ENCODE results near the gene GPR152.
A peak's percentile ranks its signal among the peaks of the same experiment; 100 is the strongest.
"Not testable (repeated sequence)": the region's sequence is repeated elsewhere in the genome, so short reads cannot be mapped to it uniquely, and the experiment has no call there.

The GPR152 gene

DNA sequence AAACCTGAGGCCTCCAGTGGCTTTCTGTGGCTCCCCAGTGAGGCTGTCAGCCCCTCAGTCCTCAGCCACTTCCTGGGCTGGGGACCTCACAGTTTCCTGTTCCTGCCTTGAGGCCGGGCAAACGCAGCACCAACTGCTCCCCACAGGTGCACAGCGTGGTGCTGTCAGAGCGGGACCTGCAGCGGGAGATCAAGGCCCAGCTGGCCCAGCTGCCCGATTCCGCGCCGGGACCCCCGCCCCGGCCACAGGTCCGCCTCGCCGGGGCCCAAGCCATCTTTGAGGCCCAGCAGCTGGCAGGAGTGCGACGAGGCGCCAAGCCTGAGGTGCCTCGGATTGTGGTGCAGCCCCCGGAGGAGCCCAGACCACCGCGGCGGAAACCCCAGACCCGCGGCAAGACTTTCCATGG, 43.3 kb downstream of the GPR152 start:
- DNase-seq (ENCODE audit: low spot score): no peak

- DNase-seq (ENCODE audit: low spot score): no peak
Observed at GRCh38 chr11:67408437-67409200, 43.9 kb downstream of the GPR152 start.

DNA sequence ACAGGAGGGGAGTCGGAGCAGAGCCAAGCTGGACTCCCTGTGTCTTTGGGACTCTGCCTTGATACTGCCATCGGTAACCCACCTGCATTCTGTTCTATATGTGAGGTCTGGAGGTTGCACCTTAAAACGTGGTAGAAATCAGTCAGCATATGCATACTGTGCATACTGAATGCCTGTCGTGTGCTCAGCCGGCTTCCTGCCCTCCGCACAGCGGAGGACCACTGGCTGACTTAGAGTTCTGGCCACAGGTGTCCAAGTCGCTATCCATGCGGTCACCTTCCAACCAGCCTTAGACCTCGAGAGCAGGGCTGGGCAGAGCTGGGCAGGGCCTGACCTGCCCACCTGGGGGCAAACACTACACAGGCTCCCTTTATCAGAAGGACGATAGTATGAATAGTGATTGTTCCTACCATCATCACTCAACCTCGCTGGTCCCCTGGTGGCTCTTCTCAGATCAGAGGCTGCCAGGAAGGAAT, 44.8 kb downstream of the GPR152 start:
- no peak for DNase-seq (ENCODE audit: low spot score)

- no peak for DNase-seq (ENCODE audit: low spot score)
Observed at GRCh38 chr11:67406969-67407687, 45.4 kb downstream of the GPR152 start.

- DNase-seq (ENCODE audit: low spot score): no peak
Observed at GRCh38 chr11:67406420-67406968, 46.0 kb downstream of the GPR152 start.

- no peak for DNase-seq (ENCODE audit: low spot score)
Observed at GRCh38 chr11:67405688-67406339, 46.7 kb downstream of the GPR152 start.

DNA sequence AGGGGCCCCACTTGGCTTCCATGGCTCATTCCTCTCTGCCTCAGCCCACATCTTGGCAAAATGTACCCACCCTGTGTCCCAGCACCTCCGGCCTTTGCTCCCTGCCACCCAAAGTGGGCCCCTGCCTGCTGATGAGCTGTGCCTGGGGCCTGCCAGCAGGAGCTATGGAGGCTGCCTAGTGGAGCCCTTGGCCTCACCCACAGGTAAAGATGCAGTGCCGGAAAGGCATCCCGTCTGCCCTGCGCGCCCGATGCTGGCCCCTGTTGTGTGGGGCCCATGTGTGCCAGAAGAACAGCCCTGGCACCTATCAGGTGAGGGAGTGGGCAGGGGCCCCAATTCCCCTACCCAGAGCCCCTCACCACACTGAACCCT, 47.3 kb downstream of the GPR152 start:
- no peak for DNase-seq (ENCODE audit: low spot score)

DNA sequence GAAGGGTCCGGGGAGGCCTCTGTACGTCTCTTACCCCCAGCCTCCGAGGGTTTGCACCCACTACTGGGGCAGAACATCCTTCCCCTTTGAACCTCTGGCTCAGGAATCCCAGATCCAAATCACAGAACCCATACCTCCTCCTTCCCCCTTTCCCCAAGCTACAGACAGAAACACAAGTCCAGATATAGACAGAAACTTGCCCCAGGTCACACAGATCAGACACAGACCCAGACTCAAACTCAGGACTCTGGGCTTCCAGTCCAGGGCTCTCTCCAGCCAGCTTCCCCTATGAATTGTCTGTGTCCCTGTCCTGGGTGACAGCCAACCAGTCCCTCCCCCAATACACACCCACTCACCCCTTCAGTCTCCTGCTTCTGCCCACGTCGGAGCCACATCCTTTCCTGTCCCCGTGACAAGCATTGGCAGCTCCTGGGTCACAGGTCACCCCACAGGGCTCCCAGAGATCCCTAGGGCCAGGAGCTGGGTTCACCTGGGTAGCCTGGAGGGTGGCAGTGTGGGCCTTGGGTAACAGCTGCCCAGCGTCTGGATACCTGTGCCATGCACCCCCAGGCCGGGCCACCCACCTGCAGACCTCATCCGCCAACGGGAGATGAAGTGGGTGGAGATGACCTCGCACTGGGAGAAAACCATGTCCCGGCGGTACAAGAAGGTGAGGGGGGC, 47.9 kb downstream of the GPR152 start:
- no peak for DNase-seq (ENCODE audit: low spot score)

DNA sequence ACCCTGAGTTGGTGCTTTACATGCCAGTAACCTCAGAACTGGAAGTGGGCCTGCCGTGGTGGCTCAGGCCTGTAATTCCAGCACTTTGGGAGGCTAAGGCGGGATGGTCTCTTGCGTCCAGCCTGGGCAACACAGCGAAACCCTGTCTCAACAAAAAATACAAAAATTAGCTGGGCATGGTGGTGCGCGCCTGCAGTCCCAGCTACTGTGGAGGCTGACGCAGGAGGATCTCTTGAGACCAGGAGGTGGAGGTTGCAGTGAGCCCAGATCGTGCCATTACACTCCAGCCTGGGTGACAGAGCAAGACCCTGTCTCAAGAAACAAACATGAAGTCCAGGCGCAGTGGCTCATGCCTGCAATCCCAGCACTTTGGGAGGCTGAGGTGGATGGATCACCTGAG, 49.4 kb downstream of the GPR152 start:
- not testable (repeated sequence) for DNase-seq (ENCODE audit: low spot score)

- not testable (repeated sequence) for DNase-seq (ENCODE audit: low spot score)
Observed at GRCh38 chr11:67402192-67402839, 50.2 kb downstream of the GPR152 start.

DNA sequence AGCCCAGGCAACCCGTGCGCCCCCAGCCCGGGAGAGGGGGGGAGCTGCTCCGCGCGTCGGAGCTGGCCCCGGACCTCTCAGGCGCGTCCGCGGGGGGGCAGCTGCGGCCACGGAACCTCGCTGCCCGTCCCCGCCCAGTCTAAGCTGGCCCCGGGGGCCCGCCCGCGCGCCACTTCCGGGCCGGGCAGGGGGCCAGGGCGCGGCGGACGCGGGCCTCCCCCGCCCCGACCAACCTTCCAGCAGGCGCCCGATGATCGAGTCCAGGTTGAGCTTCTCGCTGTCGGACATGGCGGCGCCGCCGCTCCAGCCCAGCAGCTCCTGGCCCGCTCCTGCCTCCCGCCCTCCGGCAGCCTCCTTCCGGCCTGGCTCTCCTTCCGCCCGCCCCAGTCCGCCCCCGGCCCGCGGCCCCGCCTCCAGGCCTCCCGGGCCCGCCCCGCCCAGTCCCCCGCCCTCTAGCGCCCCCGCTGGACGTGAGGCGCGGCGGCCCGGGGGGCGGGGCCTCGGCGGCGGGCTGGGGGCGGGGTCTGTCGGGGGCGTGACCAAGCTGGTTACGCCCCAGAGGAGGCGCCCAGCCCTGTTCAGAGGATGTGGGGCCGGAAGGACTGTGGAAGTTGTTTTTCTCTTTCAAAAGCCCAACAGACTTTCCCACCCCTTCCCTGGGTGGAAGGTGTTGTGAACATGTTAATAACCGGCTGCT, 50.9 kb downstream of the GPR152 start, which contains the start of gene PPP1CA:
PPP1CA (minus strand) TSS at position 364 of the 697 bp plus-strand sequence; CDS start at position 288, 76 bp downstream.
- DNase-seq (ENCODE audit: low spot score): peak; percentile 95

All from COLO829 (cell line).